ENCODE data around the gene RSKR. TPM values are rescaled to one million over a fixed set of nuclear protein-coding genes. Genes with fewer than 3 reads are reported as not detected.

The RSKR gene
- polyA plus RNA-seq, 2 of the 4 experiments (the other 2 are of a cell fraction) = 5.8 to 18.7 TPM

DNA sequence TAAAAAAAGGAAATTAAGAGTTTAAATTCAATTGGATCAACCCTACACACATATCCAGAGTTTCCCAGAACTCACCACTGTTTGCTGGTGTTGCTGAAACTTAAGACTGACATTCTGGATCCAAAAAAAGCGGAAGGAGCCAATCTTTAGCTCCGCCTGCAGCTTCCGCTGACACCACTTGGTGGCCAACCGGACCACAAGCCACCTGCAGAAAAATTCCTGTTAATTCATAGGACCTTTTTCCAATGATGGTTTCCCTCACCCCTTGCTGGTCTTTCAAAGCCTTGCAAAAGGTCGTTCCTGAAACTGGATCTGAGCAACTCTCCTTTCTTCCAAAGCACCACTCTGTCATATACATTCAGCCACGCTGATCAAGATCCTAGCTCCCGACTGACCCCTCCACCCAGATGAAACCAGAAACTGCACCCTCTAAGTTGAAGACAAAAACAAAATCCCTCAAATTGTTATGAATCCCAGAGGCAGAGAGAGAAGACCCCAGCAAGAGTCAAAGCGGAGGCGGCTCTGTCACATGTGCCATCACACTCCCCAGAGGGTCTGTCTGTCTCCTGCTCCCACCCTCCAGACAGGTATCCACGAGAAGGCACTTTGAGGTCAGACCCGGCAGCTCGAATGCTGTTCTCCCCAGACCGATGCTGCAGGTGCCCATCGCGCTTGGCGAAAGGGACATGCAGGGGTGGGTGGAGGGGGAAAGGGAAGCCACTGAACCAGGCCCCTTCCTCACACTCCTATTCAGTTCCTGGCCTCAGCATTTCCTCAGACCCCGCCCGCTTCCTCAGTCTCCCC, 30.2 kb upstream of the RSKR start:
- Histone ChIP-seq H3K9me3 (no peaks in the 10 kb centered on the region), H3K4me1 (peaks cover 32% of the 10 kb centered on the region), H3K27ac (peak overlapping the region; percentile 97 to 99), H3K4me2 (peak overlapping the region; percentile 79), H3K4me3 (peak overlapping the region; percentile 94)
- POLR2A ChIA-PET = interaction anchor here (0.6 to 2.6 kb wide), 21 partner anchors 9 to 307 kb away, joined by 3 to 41 read pairs (median 5); partner anchors contain the start of genes PHF12, PIGS, PROCA1 and RPL23A
- DNase-seq (ENCODE audit: low read depth in 1 of 2, low spot score in 1 of 2) (peak; percentile 76 to 83), ATAC-seq (peak; percentile 36 to 40; a peak in 5 of 6 replicates), FAIRE-seq (no peak)
- under 1% methylated on average over 18 of the region's 18 CpGs for WGBS (ENCODE audit: missing lambda C conversion rate)
- CTCF ChIA-PET = interaction anchor here (0.5 to 6.8 kb wide), 31 partner anchors 9 to 149 kb away, joined by 3 to 90 read pairs (median 5); partner anchors contain the start of genes NEK8, PROCA1, RPL23A and SDF2
- no peak for TF ChIP-seq MAZ (IDR thresholded peaks at IDR 0.05; ENCODE audit: borderline replicate concordance, low read depth, low read length)
- no peak for TF ChIP-seq CEBPB (IDR thresholded peaks at IDR 0.05)
- no peak for TF ChIP-seq BHLHE40 (IDR thresholded peaks at IDR 0.05; ENCODE audit: low read depth, low read length)
- no peak for TF ChIP-seq HOXB13 (CRISPR knock-in tag; IDR thresholded peaks at IDR 0.05; ENCODE audit: low read depth)
- TF ChIP-seq NFE2L2 (conservative IDR thresholded peaks at IDR 0.05; ENCODE audit: low read length) = no peak
- no peak for TF ChIP-seq REST (IDR thresholded peaks at IDR 0.05)
- no peak for TF ChIP-seq JUNB (IDR thresholded peaks at IDR 0.05)
- no peak for TF ChIP-seq NPAS2 (CRISPR knock-in tag; IDR thresholded peaks at IDR 0.05; ENCODE audit: borderline replicate concordance)
- TF ChIP-seq ZFP36 (IDR thresholded peaks at IDR 0.05; ENCODE audit: borderline replicate concordance, partially characterized antibody) = no peak
- no peak for TF ChIP-seq ATOH8 (CRISPR knock-in tag; IDR thresholded peaks at IDR 0.05; ENCODE audit: low read depth)
- peak; percentile 42; the same call in 1 of the 2 replicates for TF ChIP-seq FOSB (CRISPR knock-in tag; IDR thresholded peaks at IDR 0.05)
- no peak for TF ChIP-seq KDM5A (IDR thresholded peaks at IDR 0.05)
- TF ChIP-seq PHF8 (IDR thresholded peaks at IDR 0.05; ENCODE audit: borderline replicate concordance, low read depth) = no peak; the same call in 1 of the 2 replicates
- no peak for TF ChIP-seq CHD4 (IDR thresholded peaks at IDR 0.05; ENCODE audit: borderline replicate concordance)
- 0 out of 2 replicates have a peak, but pooled peaks have one; percentile 22 for TF ChIP-seq TFCP2L1 (CRISPR knock-in tag; IDR thresholded peaks at IDR 0.05)
- TF ChIP-seq, protein P1, sequence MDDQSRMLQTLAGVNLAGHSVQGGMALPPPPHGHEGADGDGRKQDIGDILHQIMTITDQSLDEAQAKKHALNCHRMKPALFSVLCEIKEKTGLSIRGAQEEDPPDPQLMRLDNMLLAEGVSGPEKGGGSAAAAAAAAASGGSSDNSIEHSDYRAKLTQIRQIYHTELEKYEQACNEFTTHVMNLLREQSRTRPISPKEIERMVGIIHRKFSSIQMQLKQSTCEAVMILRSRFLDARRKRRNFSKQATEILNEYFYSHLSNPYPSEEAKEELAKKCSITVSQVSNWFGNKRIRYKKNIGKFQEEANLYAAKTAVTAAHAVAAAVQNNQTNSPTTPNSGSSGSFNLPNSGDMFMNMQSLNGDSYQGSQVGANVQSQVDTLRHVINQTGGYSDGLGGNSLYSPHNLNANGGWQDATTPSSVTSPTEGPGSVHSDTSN (IDR thresholded peaks at IDR 0.05) = 0 out of 2 replicates have a peak, but pooled peaks have one; percentile 57
- no peak for TF ChIP-seq EP300 (IDR thresholded peaks at IDR 0.05)
- 0 out of 2 replicates have a peak, but pooled peaks have one; percentile 20 for TF ChIP-seq ZNF302 (CRISPR knock-in tag; IDR thresholded peaks at IDR 0.05)
- TF ChIP-seq, protein P2, sequence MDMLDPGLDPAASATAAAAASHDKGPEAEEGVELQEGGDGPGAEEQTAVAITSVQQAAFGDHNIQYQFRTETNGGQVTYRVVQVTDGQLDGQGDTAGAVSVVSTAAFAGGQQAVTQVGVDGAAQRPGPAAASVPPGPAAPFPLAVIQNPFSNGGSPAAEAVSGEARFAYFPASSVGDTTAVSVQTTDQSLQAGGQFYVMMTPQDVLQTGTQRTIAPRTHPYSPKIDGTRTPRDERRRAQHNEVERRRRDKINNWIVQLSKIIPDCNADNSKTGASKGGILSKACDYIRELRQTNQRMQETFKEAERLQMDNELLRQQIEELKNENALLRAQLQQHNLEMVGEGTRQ (IDR thresholded peaks at IDR 0.05) = no peak
- no peak for TF ChIP-seq FOSL2 (IDR thresholded peaks at IDR 0.05)
- TF ChIP-seq FOSL2 (CRISPR knock-in tag; IDR thresholded peaks at IDR 0.05) = no peak
- no peak for TF ChIP-seq FOXS1 (CRISPR knock-in tag; IDR thresholded peaks at IDR 0.05)
- TF ChIP-seq HOXB5 (CRISPR knock-in tag; IDR thresholded peaks at IDR 0.05) = 0 out of 2 replicates have a peak, but pooled peaks have one; percentile 23
- TF ChIP-seq MYC (IDR thresholded peaks at IDR 0.05; ENCODE audit: borderline replicate concordance, low read length) = no peak
- TF ChIP-seq CTCF (IDR thresholded peaks at IDR 0.05) = peak; percentile 36; the same call in 2 of the 3 replicates
- no peak for TF ChIP-seq HDAC2 (IDR thresholded peaks at IDR 0.05)
- no peak for TF ChIP-seq HEYL (CRISPR knock-in tag; IDR thresholded peaks at IDR 0.05)
- TF ChIP-seq, protein P3, sequence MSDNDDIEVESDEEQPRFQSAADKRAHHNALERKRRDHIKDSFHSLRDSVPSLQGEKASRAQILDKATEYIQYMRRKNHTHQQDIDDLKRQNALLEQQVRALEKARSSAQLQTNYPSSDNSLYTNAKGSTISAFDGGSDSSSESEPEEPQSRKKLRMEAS (IDR thresholded peaks at IDR 0.05) = peak; percentile 59
- no peak for TF ChIP-seq TP53 (CRISPR knock-in tag; IDR thresholded peaks at IDR 0.05)
- TF ChIP-seq, protein P4, sequence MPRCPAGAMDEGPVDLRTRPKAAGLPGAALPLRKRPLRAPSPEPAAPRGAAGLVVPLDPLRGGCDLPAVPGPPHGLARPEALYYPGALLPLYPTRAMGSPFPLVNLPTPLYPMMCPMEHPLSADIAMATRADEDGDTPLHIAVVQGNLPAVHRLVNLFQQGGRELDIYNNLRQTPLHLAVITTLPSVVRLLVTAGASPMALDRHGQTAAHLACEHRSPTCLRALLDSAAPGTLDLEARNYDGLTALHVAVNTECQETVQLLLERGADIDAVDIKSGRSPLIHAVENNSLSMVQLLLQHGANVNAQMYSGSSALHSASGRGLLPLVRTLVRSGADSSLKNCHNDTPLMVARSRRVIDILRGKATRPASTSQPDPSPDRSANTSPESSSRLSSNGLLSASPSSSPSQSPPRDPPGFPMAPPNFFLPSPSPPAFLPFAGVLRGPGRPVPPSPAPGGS (IDR thresholded peaks at IDR 0.05) = no peak

Measured in A549 (cell line).